ENCODE measurements around the gene FRMD3. TPM values are rescaled to one million over a fixed set of nuclear protein-coding genes. Genes with fewer than 3 reads are reported as not detected.

The FRMD3 gene
- total RNA-seq, 4 donors from 2014 or later: 15.9 to 28.6 (median 20.7) TPM

- no peaks in the 10 kb centered on the region for H3K36me3 ChIP-seq
- no peak overlapping the region for H3K27ac ChIP-seq
- no peak for DNase-seq
- TF ChIP-seq CTCF (IDR thresholded peaks at IDR 0.05) (no peak), POLR2A (IDR thresholded peaks at IDR 0.05) (no peak)
- 92 to 99% methylated on average over 4 of the region's 4 CpGs for WGBS, 2 donors
- H3K9me3 ChIP-seq: no peaks in the 10 kb centered on the region
- H3K27me3 ChIP-seq: no peaks in the 10 kb centered on the region
- no peaks in the 10 kb centered on the region for H3K4me1 ChIP-seq
- intact Hi-C loops (cut with DNase I): no loop called here
- no peak overlapping the region for H3K4me3 ChIP-seq (replicated peaks in 1 of 3)
Measured at GRCh38 chr9:83396813-83397212, 141.4 kb downstream of the FRMD3 start.

GRCh38 chr9:83396342-83396741 lies 141.9 kb downstream of the FRMD3 start:
- Histone ChIP-seq H3K27ac (no peak overlapping the region), H3K4me1 (no peaks in the 10 kb centered on the region), H3K4me3 (replicated peaks in 1 of 3) (no peak overlapping the region), H3K36me3 (no peaks in the 10 kb centered on the region), H3K27me3 (no peaks in the 10 kb centered on the region), H3K9me3 (no peaks in the 10 kb centered on the region)
- 95 to 98% methylated on average over 6 of the region's 6 CpGs for WGBS, 2 donors
- no peak for DNase-seq
- intact Hi-C loops (cut with DNase I): no loop called here
- TF ChIP-seq CTCF (IDR thresholded peaks at IDR 0.05) (no peak), POLR2A (IDR thresholded peaks at IDR 0.05) (no peak)

GRCh38 chr9:83392228-83392627 lies 146.0 kb downstream of the FRMD3 start:
- intact Hi-C loops (cut with DNase I): no loop called here
- Histone ChIP-seq H3K27ac (no peak overlapping the region), H3K27me3 (no peaks in the 10 kb centered on the region), H3K4me1 (no peaks in the 10 kb centered on the region), H3K9me3 (no peaks in the 10 kb centered on the region), H3K4me3 (replicated peaks in 1 of 3) (no peak overlapping the region), H3K36me3 (no peaks in the 10 kb centered on the region)
- TF ChIP-seq POLR2A (IDR thresholded peaks at IDR 0.05): no peak
- TF ChIP-seq CTCF (IDR thresholded peaks at IDR 0.05): no peak
- 92 to 95% methylated on average over 4 of the region's 4 CpGs for WGBS, 2 donors
- no peak for DNase-seq

- Histone ChIP-seq H3K9me3 (no peaks in the 10 kb centered on the region), H3K36me3 (no peaks in the 10 kb centered on the region), H3K4me1 (no peaks in the 10 kb centered on the region), H3K27ac (no peak overlapping the region), H3K4me3 (replicated peaks in 1 of 3) (no peak overlapping the region), H3K27me3 (no peaks in the 10 kb centered on the region)
- TF ChIP-seq CTCF (IDR thresholded peaks at IDR 0.05) (no peak), POLR2A (IDR thresholded peaks at IDR 0.05) (no peak)
- whole genome bisulfite sequencing, 2 donors: 100% methylated on average over 1 of the region's 1 CpG; no CpG with 5 or more reads in 1 of the 2 donors
- intact Hi-C loops (cut with DNase I): no loop called here
- no peak for DNase-seq
Measured at GRCh38 chr9:83388346-83388745, 149.9 kb downstream of the FRMD3 start.

- H3K9me3 ChIP-seq: no peaks in the 10 kb centered on the region
- TF ChIP-seq CTCF (IDR thresholded peaks at IDR 0.05): no peak
- TF ChIP-seq POLR2A (IDR thresholded peaks at IDR 0.05): no peak
- H3K4me3 ChIP-seq (replicated peaks in 1 of 3): no peak overlapping the region
- no peaks in the 10 kb centered on the region for H3K4me1 ChIP-seq
- intact Hi-C loops (cut with DNase I): no loop called here
- no peak for DNase-seq
- H3K27me3 ChIP-seq: no peaks in the 10 kb centered on the region
- no peaks in the 10 kb centered on the region for H3K36me3 ChIP-seq
- 95 to 99% methylated on average over 7 of the region's 7 CpGs for WGBS, 2 donors
- H3K27ac ChIP-seq: no peak overlapping the region
Measured at GRCh38 chr9:83387401-83388185, 150.6 kb downstream of the FRMD3 start.

All from thyroid gland (tissue), 4 donors.